ENCODE measurements around the gene CSTA.

The CSTA gene

GRCh38 chr3:122307094-122307687 is 17.9 kb upstream of the CSTA start:
- H3K4me3 ChIP-seq (ENCODE audit: low read depth, low read length) = no peak overlapping the region
- TF ChIP-seq CTCF (conservative IDR thresholded peaks at IDR 0.05; ENCODE audit: low read depth, low read length) = no peak

GRCh38 chr3:122307976-122308375 is 17.1 kb upstream of the CSTA start:
- DNase-seq (ENCODE audit: low read depth) = no peak
- no peak overlapping the region for H3K4me3 ChIP-seq (ENCODE audit: low read depth, low read length)
- no peak for TF ChIP-seq CTCF (conservative IDR thresholded peaks at IDR 0.05; ENCODE audit: low read depth, low read length)

More at GRCh38 chr3:122307094-122307687, 17.9 kb upstream of the CSTA start:
- DNase-seq (ENCODE audit: low read depth) = no peak

GRCh38 chr3:122310361-122310760 is 14.7 kb upstream of the CSTA start:
- no peak for TF ChIP-seq CTCF (conservative IDR thresholded peaks at IDR 0.05; ENCODE audit: low read depth, low read length)
- H3K4me3 ChIP-seq (ENCODE audit: low read depth, low read length) = no peak overlapping the region
- DNase-seq (ENCODE audit: low read depth) = no peak

- TF ChIP-seq CTCF (conservative IDR thresholded peaks at IDR 0.05; ENCODE audit: low read depth, low read length) = no peak
- H3K4me3 ChIP-seq (ENCODE audit: low read depth, low read length) = no peak overlapping the region
Observed at GRCh38 chr3:122312826-122313225, 12.2 kb upstream of the CSTA start.

GRCh38 chr3:122313281-122313680 is 11.8 kb upstream of the CSTA start:
- no peak for DNase-seq (ENCODE audit: low read depth)
- TF ChIP-seq CTCF (conservative IDR thresholded peaks at IDR 0.05; ENCODE audit: low read depth, low read length) = no peak
- H3K4me3 ChIP-seq (ENCODE audit: low read depth, low read length) = no peak overlapping the region

More at GRCh38 chr3:122312826-122313225, 12.2 kb upstream of the CSTA start:
- DNase-seq (ENCODE audit: low read depth) = no peak

GRCh38 chr3:122314228-122314876 is 10.7 kb upstream of the CSTA start:
- DNase-seq (ENCODE audit: low read depth) = no peak
- H3K4me3 ChIP-seq (ENCODE audit: low read depth, low read length) = no peak overlapping the region
- TF ChIP-seq CTCF (conservative IDR thresholded peaks at IDR 0.05; ENCODE audit: low read depth, low read length) = no peak

GRCh38 chr3:122315619-122316018 is 9.4 kb upstream of the CSTA start:
- H3K4me3 ChIP-seq (ENCODE audit: low read depth, low read length) = no peak overlapping the region
- TF ChIP-seq CTCF (conservative IDR thresholded peaks at IDR 0.05; ENCODE audit: low read depth, low read length) = no peak
- no peak for DNase-seq (ENCODE audit: low read depth)
